GM23338 (cell line): ENCODE data around the gene MRRF.

Experiments used
- CREB1 ChIP-seq: fragments of 250-450 bp; sonication (Bioruptor Pico); IDR thresholded peaks from 2 replicates; pipeline ENCODE4 v1.5.0; 2020; ENCODE audit warnings: low read depth, mild to moderate bottlenecking, moderate library complexity
- CTCF ChIP-seq, 2 experiments: fragments of 200-600 bp in 1 of 2; sonication (generic) in 1 of 2; conservative IDR thresholded peaks; 2 replicates each; pipeline versions ENCODE4 v1.5.1 to v1.6.1; 2016 to 2017; ENCODE audit warnings: antibody characterized with exemption in 2 of 2, low read depth in 2 of 2, mild to moderate bottlenecking in 2 of 2, moderate library complexity in 1 of 2
- EZH2 ChIP-seq: fragments of 200-600 bp; sonication (generic); IDR thresholded peaks from one replicate; pipeline ENCODE4 v1.8.0; 2017; ENCODE audit warnings: antibody characterized with exemption, mild to moderate bottlenecking, low read depth; ENCODE audit not compliant: unreplicated experiment
- EZH2phosphoT487 ChIP-seq: fragments of 200-600 bp; sonication (generic); IDR thresholded peaks from one replicate; pipeline ENCODE4 v1.8.1; 2018; ENCODE audit warnings: antibody characterized with exemption; ENCODE audit not compliant: unreplicated experiment
- JUNB ChIP-seq: IDR thresholded peaks from one replicate; pipeline ENCODE4 v1.6.1; 2016; ENCODE audit warnings: antibody characterized with exemption; ENCODE audit not compliant: unreplicated experiment
- POLR2AphosphoS5 ChIP-seq: IDR thresholded peaks from 2 replicates; pipeline ENCODE4 v1.6.1; 2016; ENCODE audit warnings: antibody characterized with exemption, low read depth

- TF ChIP-seq CTCF (conservative IDR thresholded peaks at IDR 0.05; ENCODE audit: low read depth in 2 of 2) (no peak), CREB1 (no peak), POLR2AphosphoS5 (no peak), EZH2 (no peak), JUNB (no peak), EZH2phosphoT487 (no peak)
These were observed 112.8 kb downstream of the MRRF start for GRCh38 chr9:122377241-122378164.
